AG20443 (cell line): ENCODE results near the gene GRID2.
"Not testable (repeated sequence)": the region's sequence is repeated elsewhere in the genome, so short reads cannot be mapped to it uniquely, and the experiment has no call there.

Experiments
- DNase-seq: peaks from one replicate; pipeline ENCODE4 v3.0.0; 2012; ENCODE audit warnings: low spot score, mixed read lengths

GRID2 gene

GRCh38 chr4:92303621-92304027 lies at the start of gene GRID2:
Gene GRID2, plus strand, starts transcription at chr4:92303966.
- peak; percentile 29 for DNase-seq

- no peak for DNase-seq
These were observed 49.6 kb upstream of the GRID2 start for GRCh38 chr4:92253986-92254671.

DNA sequence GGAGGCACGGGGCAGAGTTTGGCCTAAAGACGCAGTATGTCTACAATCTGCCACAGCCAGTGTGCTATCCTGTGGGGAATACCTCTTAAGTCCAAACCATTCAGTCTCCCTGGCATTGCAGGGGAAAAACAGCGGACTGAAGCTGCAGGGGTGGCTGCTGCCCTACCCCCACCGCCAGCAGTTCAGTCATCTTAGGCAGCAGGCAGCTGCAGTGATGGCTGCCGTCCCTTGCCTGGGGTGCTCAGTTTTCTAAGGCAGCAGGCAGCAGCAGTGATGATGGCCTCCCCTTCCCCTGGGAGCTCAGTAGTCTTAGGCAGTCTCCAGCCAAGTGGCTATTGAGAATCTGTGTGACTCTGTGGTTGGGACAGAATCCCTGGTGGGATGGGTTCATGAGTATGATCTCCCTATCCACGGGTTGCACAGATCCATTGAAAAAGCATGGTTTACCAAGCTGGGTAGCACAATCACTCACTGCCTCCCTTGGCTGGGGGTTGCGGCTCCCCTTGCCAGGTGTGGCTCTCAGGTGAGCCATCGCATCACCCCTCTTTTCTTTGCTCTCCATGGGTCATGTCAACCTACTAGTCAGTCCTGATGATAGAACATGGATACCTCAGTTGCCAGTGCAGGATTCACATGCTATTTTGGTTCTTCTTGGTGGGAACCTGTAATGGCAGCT lies 48.9 kb upstream of the GRID2 start:
- DNase-seq = no peak

DNA sequence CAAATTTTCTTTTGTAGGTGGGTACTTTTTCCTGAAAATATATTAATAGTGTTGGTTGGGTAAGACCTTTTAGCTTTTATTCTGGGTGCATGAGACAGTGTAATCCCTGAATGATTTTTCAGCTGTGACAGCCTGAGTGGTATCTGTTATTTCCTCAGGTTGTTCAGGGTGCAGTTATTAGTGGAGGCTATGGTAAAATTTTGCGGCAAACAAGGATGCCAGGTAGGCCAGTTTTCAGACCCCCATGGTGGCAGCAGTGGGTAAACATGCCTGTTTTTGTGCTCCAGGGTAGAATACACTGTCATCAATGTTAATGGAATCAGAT lies 47.9 kb upstream of the GRID2 start:
- DNase-seq = no peak

GRCh38 chr4:92257931-92258857 lies 45.6 kb upstream of the GRID2 start:
- no peak for DNase-seq

DNA sequence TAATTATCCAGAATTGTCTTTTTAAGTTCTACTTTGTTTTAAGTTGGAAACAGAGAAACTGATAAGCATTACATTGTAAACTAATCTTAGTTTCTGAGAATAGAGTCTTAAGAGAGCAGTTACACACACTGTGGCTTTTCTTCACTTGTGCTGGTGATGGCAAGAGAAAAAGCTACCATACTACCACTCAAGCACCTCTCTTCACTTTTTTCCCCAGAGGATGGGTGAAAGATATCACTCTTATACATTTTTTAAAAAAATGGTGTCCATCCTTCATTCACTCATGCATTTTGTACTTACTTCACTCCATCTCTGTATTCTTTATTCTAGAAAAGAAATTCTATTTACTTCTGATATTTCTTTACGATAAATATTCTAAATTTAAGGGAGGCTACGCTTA lies 42.5 kb upstream of the GRID2 start:
- no peak for DNase-seq

- no peak for DNase-seq
These were observed 41.4 kb upstream of the GRID2 start for GRCh38 chr4:92262371-92262770.

GRCh38 chr4:92263010-92263409 lies 40.8 kb upstream of the GRID2 start:
- DNase-seq = no peak

DNA sequence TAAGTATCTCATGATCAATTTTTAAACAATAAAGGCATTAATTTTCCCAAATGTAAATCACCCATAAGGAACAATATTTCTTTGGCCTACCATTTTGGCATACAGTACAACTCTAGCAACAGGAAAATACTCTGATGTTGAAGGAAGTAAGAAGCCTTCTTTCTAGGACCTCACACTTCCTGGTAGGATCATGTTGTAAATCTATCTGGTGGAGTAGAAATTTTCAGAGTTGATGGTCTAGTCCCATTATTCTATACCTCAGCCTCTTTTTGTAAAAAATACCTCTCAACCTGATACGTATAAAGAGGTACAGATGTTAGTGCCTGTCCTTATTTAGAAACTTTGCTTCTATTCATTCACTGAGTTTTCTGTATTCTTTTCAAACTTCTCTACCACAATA lies 40.2 kb upstream of the GRID2 start:
- DNase-seq = no peak

DNA sequence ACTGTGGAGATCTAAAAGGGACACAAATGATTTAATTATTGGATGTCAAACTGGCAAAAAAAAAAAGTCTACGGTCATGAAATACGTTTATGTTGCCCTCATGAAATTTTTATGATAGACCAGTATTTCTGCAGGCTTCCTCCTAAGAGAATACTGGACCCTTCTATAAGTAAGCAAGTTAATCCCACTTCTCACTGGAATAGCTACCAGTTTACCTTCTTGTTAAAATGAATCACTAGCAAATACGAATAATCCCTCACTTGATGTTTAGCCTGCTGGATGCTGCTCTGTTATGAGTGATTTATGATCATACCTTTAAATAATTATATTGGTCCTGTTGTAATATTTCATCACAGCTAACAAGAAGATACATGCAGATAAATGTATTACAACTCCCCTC lies 39.6 kb upstream of the GRID2 start:
- DNase-seq = no peak

GRCh38 chr4:92265021-92265420 lies 38.7 kb upstream of the GRID2 start:
- no peak for DNase-seq

- no peak for DNase-seq
These were observed 38.0 kb upstream of the GRID2 start for GRCh38 chr4:92265798-92266197.

- no peak for DNase-seq
These were observed 37.2 kb upstream of the GRID2 start for GRCh38 chr4:92266521-92266920.

GRCh38 chr4:92268642-92269041 lies 35.1 kb upstream of the GRID2 start:
- DNase-seq = no peak

GRCh38 chr4:92270908-92271307 lies 32.9 kb upstream of the GRID2 start:
- no peak for DNase-seq

DNA sequence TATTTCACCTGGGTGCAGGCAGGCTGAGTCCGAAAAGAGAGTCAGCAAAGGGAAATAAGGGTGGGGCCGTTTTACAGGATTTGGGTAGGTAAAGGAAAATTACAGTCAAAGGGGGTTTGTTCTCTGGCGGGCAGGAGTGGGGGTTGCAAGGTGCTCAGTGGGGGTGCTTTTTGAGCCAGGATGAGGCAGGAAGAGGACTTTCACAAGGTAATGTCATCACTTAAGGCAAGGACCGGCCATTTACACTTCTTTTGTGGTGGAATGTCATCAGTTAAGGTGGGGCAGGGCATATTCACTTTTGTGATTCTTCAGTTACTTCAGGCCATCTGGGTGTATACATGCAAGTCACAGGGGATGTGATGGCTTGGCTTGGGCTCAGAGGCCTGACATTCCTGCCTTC lies 32.2 kb upstream of the GRID2 start:
- not testable (repeated sequence) for DNase-seq

GRCh38 chr4:92277057-92277881 lies 26.5 kb upstream of the GRID2 start:
- not testable (repeated sequence) for DNase-seq

DNA sequence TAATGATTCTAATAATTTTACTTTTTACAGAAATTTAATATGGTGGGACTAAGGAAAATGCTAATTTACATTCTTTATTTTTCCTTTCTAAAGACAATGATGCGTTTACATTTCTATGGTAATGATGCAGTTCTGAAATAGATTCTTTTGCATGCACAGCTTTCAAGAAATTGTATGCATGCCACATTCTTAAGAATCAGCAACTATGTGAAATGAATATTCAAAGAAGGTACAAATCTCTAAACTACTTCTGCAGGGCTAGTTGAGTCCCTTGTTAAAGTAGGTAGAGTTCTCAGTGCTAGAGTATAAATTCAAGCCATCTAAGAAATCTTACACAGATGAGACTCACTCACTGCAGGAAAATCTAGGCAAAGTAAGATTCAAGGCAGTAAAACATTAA lies 24.5 kb upstream of the GRID2 start:
- DNase-seq = no peak

GRCh38 chr4:92299152-92299551 lies 4.6 kb upstream of the GRID2 start:
- DNase-seq = no peak

- DNase-seq = peak; percentile 5
These were observed 355 bp downstream of the GRID2 start for GRCh38 chr4:92304121-92304520.

DNA sequence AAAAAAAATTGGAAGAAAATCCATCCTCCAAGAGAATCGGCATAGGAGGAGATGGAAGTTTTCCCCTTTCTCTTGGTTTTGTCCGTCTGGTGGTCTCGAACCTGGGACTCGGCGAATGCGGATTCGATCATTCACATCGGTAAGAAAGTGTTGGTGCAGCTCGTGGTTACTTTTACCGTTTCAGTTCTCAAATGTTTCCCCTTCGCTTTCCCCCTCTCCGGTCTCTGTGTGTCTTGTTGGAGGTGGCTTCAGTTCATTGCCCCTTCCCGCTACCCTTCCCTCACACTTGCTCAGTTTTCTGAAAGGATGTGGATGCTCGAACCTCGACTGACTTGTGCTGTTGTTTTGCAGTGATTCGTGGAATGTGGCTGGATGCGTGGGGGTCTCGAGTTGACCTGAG lies 840 bp downstream of the GRID2 start:
- DNase-seq = peak; percentile 6
